NCI-H524 treated with DMSO at 0.1 percent for 48 hours (cell line): ENCODE results near the gene MACO1.
A peak's percentile ranks its signal among the peaks of the same experiment; 100 is the strongest.
"Not testable (repeated sequence)": the region's sequence is repeated elsewhere in the genome, so short reads cannot be mapped to it uniquely, and the experiment has no call there.

Experiments
- DNase-seq: peaks from one replicate; lab custom pipeline; 2025; lab: John Stamatoyannopoulos, UW

The MACO1 gene

GRCh38 chr1:25430073-25430966 lies at the start of gene MACO1:
Gene MACO1, plus strand, starts transcription at chr1:25430897. Its CDS starts 202 bp downstream, at chr1:25431099.
- DNase-seq: peak; percentile 82

GRCh38 chr1:25382543-25382942 lies 48.2 kb upstream of the MACO1 start:
- DNase-seq: not testable (repeated sequence)

GRCh38 chr1:25383090-25383489 lies 47.6 kb upstream of the MACO1 start:
- not testable (repeated sequence) for DNase-seq

- not testable (repeated sequence) for DNase-seq
Measured at GRCh38 chr1:25383875-25384274, 46.8 kb upstream of the MACO1 start.

- not testable (repeated sequence) for DNase-seq
Measured at GRCh38 chr1:25387096-25387495, 43.6 kb upstream of the MACO1 start.

GRCh38 chr1:25388691-25389090 lies 42.0 kb upstream of the MACO1 start:
- DNase-seq: not testable (repeated sequence)

GRCh38 chr1:25389721-25390120 lies 41.0 kb upstream of the MACO1 start:
- not testable (repeated sequence) for DNase-seq

GRCh38 chr1:25392841-25393240 lies 37.9 kb upstream of the MACO1 start:
- DNase-seq: no peak

GRCh38 chr1:25397549-25397948 lies 33.1 kb upstream of the MACO1 start:
- not testable (repeated sequence) for DNase-seq

- not testable (repeated sequence) for DNase-seq
Measured at GRCh38 chr1:25398079-25398478, 32.6 kb upstream of the MACO1 start.

GRCh38 chr1:25402947-25403803 lies 27.5 kb upstream of the MACO1 start:
- not testable (repeated sequence) for DNase-seq

GRCh38 chr1:25405731-25406305 lies 24.9 kb upstream of the MACO1 start:
- not testable (repeated sequence) for DNase-seq

GRCh38 chr1:25409641-25410427 lies 20.9 kb upstream of the MACO1 start:
- not testable (repeated sequence) for DNase-seq

- not testable (repeated sequence) for DNase-seq
Measured at GRCh38 chr1:25412872-25413623, 17.6 kb upstream of the MACO1 start.

- not testable (repeated sequence) for DNase-seq
Measured at GRCh38 chr1:25414157-25414556, 16.5 kb upstream of the MACO1 start.

GRCh38 chr1:25414578-25414977 lies 16.1 kb upstream of the MACO1 start:
- DNase-seq: not testable (repeated sequence)

GRCh38 chr1:25417280-25417679 lies 13.4 kb upstream of the MACO1 start:
- DNase-seq: not testable (repeated sequence)

- DNase-seq: not testable (repeated sequence)
Measured at GRCh38 chr1:25419339-25419738, 11.4 kb upstream of the MACO1 start.

GRCh38 chr1:25420715-25421114 lies 10.0 kb upstream of the MACO1 start, which contains the start of gene RHCE:
Gene RHCE, minus strand, starts transcription at chr1:25420825. Its CDS starts 39 bp downstream, at chr1:25420786.
- not testable (repeated sequence) for DNase-seq

- not testable (repeated sequence) for DNase-seq
Measured at GRCh38 chr1:25423206-25423605, 7.5 kb upstream of the MACO1 start.
